ENCODE measurements around the gene CSNK1D.

DNA sequence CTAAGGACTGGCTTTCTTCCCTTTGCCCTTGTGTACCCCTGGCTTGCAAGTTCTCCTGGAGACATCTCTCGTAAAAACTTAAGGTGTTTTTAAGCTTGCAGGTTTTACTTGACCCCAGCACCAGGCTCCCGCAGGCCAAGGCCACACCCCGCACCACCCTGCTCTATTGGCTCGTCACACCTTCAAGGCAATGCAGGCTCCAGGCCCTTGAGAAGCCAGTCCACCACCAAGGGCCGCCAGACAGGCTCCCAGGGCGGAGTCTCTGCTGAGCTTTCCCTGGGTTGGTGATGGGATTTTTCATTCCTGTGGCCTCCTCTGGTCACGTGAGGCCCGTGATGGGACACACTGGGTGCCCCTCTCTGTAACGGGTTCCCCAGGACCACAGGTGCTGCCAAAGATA, 9.9 kb downstream of the CSNK1D start:
- TF ChIP-seq POLR2A (IDR thresholded peaks at IDR 0.05) (no peak), EP300 (IDR thresholded peaks at IDR 0.05) (no peak)
- TF ChIP-seq, protein P1, sequence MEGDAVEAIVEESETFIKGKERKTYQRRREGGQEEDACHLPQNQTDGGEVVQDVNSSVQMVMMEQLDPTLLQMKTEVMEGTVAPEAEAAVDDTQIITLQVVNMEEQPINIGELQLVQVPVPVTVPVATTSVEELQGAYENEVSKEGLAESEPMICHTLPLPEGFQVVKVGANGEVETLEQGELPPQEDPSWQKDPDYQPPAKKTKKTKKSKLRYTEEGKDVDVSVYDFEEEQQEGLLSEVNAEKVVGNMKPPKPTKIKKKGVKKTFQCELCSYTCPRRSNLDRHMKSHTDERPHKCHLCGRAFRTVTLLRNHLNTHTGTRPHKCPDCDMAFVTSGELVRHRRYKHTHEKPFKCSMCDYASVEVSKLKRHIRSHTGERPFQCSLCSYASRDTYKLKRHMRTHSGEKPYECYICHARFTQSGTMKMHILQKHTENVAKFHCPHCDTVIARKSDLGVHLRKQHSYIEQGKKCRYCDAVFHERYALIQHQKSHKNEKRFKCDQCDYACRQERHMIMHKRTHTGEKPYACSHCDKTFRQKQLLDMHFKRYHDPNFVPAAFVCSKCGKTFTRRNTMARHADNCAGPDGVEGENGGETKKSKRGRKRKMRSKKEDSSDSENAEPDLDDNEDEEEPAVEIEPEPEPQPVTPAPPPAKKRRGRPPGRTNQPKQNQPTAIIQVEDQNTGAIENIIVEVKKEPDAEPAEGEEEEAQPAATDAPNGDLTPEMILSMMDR (IDR thresholded peaks at IDR 0.05) = no peak

Measured in suprapubic skin (tissue), 3 donors.